CD4-positive, alpha-beta T cell treated with Interleukin-4 for 1 hour (primary cell): ENCODE data around the gene MRPS22.
"Not testable (repeated sequence)": the region's sequence is repeated elsewhere in the genome, so short reads cannot be mapped to it uniquely, and the experiment has no call there.

ENCODE experiments used
- DNase-seq, 2 donors: peaks; one replicate each; pipeline ENCODE4 v3.0.0-alpha.2; 2020 to 2022

Gene MRPS22

GRCh38 chr3:139340784-139341183, 3.0 kb upstream of the MRPS22 start:
- no peak for DNase-seq

DNA sequence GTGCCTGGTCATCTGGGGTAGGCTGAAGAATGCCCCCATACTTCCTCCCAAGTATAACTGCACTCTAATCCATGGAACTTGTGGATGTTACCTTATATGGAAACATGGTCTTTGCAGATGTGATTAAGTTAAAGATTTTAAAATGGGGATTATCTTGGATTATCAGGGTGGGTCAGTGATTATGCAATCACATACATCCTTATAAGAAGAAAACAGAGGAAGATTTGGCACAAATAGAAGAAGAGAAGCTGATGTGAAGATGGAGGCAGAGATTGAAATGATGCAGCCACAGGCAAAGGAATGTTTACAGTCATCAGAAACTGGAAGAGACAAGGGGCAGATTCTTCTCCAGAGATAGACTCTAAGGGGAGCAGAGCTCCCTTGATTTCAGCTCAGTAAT, 1.8 kb upstream of the MRPS22 start:
- no peak for DNase-seq

- DNase-seq, result no peak
Measured at GRCh38 chr3:139346771-139347170, 3.0 kb downstream of the MRPS22 start.

DNA sequence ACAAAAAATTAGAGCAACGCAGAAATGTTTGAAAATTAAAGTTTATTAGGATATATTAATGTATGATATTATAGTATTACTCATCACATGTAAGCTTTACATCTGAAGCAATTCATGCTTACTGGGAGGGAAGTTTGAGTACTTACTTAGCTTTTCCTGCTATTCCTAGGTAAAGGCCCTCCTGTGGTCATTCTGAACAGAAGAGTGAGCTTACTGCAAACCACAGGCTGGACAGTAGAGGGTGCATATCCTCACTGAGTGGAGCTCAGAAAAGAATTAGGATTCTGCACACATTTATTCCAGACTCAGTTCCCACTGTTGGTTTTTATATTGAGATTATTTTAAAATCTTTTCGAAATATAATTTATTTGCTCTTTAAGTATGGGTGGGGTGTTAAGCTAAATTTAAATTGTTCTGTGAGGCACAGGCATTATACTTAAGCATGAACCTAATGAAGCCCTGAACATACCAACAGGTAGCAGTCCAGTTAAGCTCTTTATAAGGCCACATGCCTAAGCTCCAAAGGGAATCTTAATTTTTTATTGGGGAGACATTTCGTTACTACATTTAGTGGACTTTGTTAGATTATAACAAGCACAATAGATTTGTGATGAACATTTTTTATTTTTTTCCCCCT, 10.2 kb downstream of the MRPS22 start:
- no peak for DNase-seq

DNA sequence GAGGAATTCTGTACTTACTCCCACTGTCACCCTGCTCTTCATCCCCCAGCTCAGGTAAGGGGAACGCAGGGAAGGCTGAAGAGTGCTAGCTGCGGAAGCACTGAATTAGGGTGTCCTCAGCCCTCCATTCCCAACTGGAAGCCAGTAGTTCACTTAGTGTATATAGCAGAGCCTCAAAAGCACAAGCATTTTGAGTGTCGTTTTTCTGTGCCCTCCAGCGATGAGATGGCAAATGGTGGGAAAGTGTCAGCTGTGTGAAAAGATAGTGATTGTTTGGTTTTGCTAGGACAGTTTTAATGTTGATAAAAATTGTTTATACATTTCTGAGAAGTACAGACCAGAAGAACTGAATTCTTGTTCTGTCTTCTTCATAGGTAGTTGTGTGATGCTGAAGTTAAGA, 10.8 kb downstream of the MRPS22 start:
- no peak for DNase-seq

DNA sequence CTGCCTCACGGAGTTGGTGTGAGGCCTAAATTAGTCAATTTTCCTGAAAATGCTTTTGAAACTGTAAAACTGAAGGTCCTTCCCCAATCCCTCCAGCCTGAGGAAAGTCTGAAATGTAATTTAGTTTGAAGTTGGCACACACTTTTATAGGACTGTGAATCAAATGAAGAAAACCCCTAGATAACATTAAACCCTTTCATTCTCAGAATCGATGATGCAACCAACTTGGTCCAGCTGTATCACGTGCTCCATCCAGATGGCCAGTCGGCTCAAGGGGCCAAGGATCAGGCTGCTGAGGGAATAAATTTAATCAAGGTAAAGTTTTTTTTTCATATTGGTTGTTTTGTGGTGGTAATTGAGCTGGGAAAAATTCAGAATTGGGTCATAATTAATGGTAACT, 11.7 kb downstream of the MRPS22 start:
- no peak for DNase-seq

DNA sequence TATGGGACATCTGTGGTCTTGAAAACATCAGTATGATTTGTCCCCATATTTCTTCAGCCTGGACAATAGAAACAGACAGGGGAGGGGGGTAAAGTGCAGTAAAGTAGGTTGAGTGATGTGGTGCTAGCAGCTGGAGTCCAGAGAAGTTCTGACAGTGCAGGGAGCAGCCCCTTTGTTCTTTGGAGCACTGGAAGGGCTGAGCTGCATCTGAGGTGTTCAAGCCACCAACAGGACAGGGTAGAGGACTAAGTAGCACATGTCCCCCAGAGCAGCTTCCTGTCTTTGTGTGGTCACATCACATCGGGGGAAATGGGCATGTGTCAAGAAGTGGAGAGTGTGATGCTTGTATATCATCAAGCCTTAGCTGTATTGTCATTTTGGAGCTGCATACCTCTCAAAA, 12.1 kb downstream of the MRPS22 start:
- DNase-seq, result no peak

DNA sequence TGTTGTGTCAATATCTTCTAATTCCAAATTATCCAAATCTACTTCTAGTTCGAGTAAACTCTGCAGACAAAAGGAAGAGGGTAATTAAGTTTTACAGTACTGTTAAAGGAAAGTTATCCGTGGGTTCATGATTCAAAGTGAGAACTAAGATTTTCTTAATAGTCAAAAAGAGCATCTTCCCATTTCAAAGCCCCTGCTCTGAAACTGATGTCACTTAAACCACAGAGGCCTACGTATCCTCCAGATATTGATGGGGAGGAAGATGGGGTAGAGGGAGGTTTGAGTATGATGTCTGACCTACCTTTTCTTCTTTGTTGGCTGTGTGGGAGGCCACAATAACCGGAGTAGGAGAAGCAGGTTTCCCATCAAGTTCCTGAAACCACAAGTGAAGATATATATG, 14.1 kb downstream of the MRPS22 start:
- no peak for DNase-seq

- DNase-seq, result no peak
Measured at GRCh38 chr3:139358841-139359562, 15.2 kb downstream of the MRPS22 start.

DNA sequence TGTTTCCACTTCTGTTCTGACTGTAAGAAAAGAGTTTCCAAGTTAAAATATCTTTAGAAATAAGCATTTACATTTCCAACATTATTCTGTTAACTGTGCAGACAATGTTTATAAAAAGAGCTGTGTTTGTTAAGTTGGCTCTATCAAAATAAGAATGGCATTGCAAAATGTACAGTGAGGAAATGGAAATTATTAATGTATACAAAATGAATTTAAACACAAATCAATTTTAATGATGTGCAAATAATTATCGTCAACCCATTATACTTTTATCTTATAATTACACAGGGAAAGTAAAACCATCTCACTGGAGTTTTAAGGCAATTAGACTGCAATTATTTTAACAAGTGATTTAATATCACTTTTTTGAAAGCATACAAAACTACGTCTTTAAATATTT, 17.5 kb downstream of the MRPS22 start:
- DNase-seq, result no peak

DNA sequence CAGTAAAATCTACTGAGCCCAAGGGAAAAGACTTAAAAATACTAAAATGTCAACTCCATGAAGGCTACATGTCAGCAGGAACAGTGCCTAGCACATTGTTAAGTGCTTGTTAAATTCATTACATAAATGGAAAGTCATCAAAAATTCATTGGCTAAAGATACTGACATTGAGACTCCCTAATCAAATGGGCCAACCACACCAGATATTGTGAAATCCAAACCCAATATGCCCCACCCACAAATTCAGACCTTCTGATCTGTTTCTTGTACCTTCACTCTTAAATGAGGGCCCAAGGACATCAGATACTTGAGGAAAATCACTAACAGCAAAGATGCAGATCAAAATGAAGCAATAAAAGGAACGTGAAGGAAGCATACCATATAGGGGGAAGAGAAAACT, 20.7 kb downstream of the MRPS22 start:
- no peak for DNase-seq

DNA sequence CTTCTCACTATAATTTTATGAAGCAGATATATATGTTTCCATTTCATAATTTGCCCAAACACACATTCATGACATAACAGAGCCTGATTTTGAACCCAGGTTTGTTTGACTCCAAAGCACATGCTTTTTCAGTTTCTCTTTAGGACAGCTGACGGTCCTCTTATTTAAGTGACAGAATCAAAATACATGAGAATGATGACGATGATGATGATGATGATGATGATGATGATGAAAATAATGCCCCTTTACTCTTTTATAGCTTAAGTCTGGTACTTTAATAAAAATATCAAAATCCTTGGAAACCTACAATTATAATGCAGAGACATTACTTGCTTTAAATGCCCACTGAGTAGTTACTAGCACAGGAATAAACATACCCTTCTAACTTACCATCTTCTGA, 30.3 kb downstream of the MRPS22 start:
- no peak for DNase-seq

DNA sequence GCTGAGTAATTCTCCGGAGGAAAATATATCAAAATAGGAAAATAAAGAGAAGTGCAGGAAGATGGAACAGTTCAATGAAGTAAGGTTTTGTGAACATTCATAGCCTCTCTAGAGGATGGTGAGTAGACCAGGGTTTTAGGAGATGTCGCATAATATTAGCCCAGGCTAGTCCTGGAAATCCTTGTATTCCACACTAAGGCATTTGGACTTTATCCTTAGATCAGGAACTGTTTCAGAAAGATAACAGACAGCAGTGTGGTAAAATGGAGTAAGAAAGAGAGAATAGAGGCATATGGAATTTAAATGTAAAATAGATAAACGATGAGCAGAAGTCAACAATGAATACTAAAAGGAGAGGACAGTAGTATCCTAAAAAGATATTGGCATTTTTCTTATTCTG, 33.6 kb downstream of the MRPS22 start:
- no peak for DNase-seq

DNA sequence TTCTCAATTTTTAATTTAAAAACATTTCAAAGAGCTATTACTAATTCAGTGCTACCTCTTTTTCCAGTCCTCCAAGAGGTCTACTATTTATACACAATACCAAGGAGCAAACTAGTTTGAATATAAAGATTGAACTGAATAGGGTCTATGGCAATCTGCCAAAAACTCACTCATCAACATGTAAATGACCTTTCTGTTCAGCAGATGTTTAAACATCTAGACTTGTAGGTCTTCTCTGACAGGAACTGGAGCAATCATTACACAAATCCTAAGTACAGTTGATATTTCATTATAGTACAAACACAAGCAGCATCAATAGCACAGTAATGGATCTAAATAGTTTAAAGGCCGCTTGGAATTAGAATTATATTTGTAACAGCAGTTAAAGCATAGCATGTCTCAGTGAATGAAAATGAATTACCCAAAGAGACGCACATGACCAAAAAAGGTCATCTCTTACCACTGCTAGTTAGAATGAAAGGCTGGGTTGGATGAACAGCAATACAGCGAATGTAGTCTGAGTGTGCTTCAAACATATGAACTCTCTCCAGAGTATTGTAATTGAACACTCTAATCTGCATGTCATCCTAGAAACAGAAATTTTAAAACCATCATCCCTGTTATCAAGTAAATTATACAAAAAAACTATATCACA, 34.9 kb downstream of the MRPS22 start:
- no peak for DNase-seq

GRCh38 chr3:139380575-139380974, 36.8 kb downstream of the MRPS22 start:
- DNase-seq, result no peak

GRCh38 chr3:139382291-139382690, 38.5 kb downstream of the MRPS22 start:
- DNase-seq, result not testable (repeated sequence)

- DNase-seq, result no peak
Measured at GRCh38 chr3:139388077-139388476, 44.3 kb downstream of the MRPS22 start.

- DNase-seq, result no peak
Measured at GRCh38 chr3:139388821-139389551, 45.2 kb downstream of the MRPS22 start.

GRCh38 chr3:139389552-139390368, 45.9 kb downstream of the MRPS22 start, which contains the start of gene COPB2:
Gene COPB2, minus strand, starts transcription at chr3:139389647. Its CDS starts 97 bp downstream, at chr3:139389550.
- DNase-seq, result peak; percentile 97 to 98

GRCh38 chr3:139394116-139394515, 50.3 kb downstream of the MRPS22 start:
- no peak for DNase-seq

GRCh38 chr3:139396707-139397106, 52.9 kb downstream of the MRPS22 start:
- no peak for DNase-seq

GRCh38 chr3:139401155-139401554, 57.3 kb downstream of the MRPS22 start:
- not testable (repeated sequence) for DNase-seq
